Measurements from ENCODE around the gene TMUB1.

The TMUB1 gene

GRCh38 chr7:151101621-151102396 lies 18.5 kb upstream of the TMUB1 start:
- DNase-seq = no peak

GRCh38 chr7:151100921-151101320 lies 17.6 kb upstream of the TMUB1 start:
- no peak for DNase-seq

GRCh38 chr7:151099486-151100211 lies 16.4 kb upstream of the TMUB1 start:
- no peak for DNase-seq

DNA sequence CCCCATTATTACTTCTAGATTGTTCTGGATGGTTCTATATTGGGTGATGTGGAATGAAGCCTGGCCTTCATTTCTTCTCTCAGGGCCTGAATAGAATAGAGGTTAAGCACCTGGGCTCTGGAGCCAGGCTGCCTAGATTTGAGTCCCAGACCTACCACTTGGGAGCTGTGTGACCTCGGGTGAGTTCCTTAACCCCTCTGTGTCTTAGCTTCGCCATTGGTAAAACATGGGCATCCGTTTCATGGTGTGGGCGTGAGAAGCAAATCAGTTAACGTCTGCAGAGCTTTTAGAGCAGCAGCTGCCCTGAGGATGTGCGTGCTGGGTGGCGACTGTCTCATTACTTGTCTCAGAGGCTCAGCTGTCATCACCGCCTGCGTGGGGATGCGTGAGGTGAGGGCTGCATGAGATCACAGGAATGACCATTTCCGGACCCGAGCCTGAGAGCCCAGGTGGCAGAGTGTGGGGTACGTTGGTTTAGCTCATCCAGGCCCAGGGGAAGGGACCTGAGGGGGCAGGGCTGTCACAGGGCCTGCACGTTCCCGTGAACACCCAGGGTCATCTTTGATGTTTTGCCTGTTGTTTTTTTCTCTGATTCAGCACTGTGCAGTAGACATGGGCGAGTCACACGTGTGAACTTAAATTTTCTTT lies 12.7 kb upstream of the TMUB1 start:
- no peak for DNase-seq

- no peak for DNase-seq
Measured at GRCh38 chr7:151095123-151095797, 12.0 kb upstream of the TMUB1 start.

GRCh38 chr7:151094675-151095074 lies 11.4 kb upstream of the TMUB1 start:
- no peak for DNase-seq

- no peak for DNase-seq
Measured at GRCh38 chr7:151093748-151094147, 10.5 kb upstream of the TMUB1 start.

- DNase-seq = no peak
Measured at GRCh38 chr7:151091988-151092387, 8.7 kb upstream of the TMUB1 start.

GRCh38 chr7:151091431-151091830 lies 8.1 kb upstream of the TMUB1 start:
- no peak for DNase-seq

- DNase-seq = no peak
Measured at GRCh38 chr7:151091003-151091402, 7.7 kb upstream of the TMUB1 start.

- DNase-seq = no peak
Measured at GRCh38 chr7:151089893-151090730, 6.8 kb upstream of the TMUB1 start.

DNA sequence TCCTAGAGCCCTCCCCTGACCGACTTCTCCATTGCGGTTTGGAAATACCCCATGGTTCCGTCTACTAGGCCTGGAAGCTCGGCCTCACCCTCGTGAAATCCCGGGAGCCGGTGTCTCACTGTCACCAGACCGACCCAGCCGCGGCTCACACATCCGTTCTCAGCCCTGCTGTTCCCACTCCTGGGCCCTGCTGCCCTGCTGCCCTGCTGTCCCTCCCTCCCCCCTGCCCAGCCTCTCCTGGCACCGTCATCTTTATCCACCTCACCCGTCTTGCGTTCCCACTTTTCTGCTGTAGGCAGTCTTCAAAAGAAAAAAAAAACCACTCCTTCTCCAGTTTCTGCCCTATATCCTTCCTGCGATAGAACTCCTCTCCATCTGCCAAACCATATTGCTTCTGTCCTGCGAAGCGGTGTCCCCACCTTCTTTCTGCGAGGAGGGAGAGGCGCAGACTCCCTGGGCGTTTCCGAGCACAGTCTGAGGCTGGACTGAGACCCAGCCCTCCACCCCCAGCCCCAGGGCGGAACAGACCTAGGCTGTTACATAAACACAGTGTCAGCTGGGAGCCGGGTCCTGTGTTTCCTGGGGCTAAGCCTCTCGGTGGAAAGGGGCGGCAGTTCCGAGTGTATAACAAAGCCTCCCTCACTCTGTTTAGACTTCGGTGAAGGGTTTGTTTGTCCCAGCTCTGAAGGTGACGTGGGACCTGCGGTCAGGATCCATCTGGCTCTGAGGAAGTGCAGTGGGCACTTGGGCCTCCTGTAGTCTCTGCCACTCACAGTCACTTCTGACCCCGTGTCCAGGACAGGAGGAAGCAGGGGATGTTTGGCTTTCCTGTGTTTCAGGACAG lies 5.8 kb upstream of the TMUB1 start:
- no peak for DNase-seq

DNA sequence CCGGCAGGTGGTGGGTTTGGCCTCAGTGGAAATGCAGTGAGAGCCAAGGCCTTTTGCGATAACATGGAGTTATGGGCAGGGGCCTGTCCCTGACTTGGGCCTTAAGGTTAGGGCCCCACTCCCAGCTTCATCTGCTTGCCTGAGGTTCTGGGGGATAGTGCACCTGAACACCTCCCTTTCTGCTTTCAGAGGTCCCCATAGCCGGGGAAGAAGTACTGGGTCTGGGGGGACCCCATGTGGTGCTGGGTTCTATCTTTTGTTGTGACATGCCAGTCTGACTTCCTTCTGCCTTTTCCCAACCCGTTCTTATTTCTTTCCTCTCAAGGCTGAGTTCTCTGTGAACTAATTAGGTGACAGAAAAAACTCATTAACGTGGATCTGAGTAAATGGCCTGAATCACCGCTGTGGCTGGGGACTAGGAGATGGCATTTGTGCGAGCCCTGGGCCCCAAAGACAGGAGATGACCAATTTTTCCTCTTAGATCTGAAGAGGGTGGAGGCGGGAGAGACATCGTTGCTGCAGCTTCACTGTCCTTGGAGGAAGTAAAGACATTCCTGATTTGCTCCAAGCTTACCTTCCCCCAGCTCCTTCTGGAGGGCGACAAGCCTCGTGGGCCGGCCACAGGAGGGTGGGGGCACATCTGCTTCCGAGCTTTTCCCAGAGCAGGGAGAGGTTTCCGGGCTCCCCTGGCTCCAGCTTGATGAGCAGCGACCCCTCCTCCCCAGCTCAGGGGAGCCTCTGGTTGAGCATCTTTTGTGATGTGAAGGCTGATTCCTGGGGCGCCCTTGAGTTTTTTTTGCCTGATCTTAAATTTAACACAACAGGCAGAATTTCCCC lies 4.9 kb upstream of the TMUB1 start:
- DNase-seq = no peak

- DNase-seq = no peak
Measured at GRCh38 chr7:151087245-151088018, 4.1 kb upstream of the TMUB1 start.

GRCh38 chr7:151086802-151087244 lies 3.5 kb upstream of the TMUB1 start:
- no peak for DNase-seq

DNA sequence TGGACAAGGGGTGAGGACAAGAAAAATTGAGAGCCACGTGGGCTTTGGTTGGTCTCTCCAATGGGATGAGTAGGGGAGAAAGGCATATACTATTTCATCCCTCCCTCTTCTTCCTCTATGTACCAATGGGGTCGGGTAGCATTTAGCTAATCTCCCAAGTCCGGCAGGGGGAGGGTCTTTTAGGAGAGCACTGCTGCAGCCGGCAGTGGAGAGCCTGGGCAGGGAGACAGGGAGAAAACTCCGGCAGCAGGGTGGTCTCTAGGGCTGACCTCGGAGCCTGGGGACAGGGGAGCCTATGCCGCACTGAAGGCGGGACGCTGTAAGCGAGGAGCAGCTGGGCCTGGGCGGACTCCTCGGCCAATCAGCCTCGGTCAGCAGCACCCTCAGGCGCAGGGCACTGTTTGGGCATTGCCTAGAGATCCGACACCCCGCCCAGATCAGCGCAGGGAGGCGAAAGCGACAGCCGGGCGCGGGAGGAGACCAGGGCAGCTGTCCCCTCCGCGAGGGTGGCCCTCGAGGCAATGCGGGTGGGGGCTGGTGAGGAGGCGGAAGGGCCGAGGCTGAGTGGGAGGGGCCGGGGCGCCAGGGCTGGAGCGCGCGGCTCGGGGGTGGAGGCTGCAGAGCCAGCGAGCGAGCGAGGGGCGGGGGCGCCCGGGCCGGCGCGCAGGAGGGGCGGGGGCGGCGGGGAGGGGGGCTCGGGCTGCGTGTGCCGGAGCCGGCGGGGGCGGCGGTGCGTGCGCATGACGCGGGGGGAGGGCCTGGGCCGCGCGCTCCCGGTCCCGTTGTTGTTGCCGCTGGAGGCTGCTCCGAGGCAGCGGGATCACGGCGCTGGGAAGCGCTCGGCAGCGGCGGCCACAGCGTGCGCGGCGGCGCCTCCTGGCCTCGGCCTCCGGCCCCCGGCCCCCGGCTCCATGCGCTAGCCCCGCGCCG lies 2.7 kb upstream of the TMUB1 start, which contains the start of gene AGAP3:
Gene AGAP3 (plus strand): TSS at position 785 of the 930 bp plus-strand sequence. CDS start 267 bp downstream, outside the sequence.
- DNase-seq = peak; percentile 63

DNA sequence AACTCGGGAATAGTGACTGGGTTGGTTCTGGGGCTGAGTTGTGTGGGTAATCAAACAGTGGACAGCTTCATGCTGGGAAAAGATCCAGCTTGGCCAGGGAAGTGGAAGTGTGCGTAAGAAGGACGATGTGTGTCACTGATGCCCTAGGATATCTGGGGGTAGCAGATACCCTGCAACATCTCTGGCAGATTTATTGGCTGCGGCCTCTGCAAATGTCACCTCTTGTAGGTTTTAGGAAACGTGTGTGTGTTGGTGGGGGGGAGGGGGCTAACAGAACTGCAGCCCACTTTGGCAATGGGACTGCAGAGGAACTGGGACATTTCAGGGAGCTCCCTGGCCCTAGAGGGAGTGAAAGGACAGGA lies 2.0 kb upstream of the TMUB1 start:
- no peak for DNase-seq

DNA sequence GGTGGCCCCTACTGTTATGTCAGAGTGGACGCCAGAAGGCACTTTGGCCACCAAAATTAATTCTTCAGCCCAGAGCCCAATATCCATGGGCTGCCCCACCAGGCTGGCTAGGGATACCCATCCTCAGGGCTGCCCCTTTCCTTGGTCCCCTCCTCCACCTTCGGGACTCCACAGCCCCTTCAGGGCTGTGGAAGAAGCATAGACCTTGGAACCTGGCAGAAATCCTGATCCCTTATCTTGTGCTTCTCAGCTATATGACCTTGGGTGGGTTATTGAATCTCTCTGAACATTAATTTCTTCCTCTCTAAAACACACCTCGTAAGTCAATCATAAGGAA lies 499 bp upstream of the TMUB1 start:
- no peak for DNase-seq
